Neural progenitor cell (in vitro differentiated cells): Measurements from ENCODE around the gene ABCD4. TPM values are rescaled to one million over a fixed set of nuclear protein-coding genes. Genes with fewer than 3 reads are reported as not detected.

ENCODE experiments used
- DNase-seq: peaks from one replicate; pipeline ENCODE4 v3.0.0-alpha.2; 2016; ENCODE audit warnings: low spot score
- H2AFZ ChIP-seq: fragments of 200-600 bp; sonication (generic); replicated peaks from 2 replicates; pipeline ENCODE4 v1.6.1; 2016; ENCODE audit warnings: antibody characterized with exemption
- H3F3A ChIP-seq: fragments of 200-600 bp; sonication (generic); 2 replicates; pipeline ENCODE4 v1.6.1; 2016; ENCODE audit warnings: antibody characterized with exemption, low read depth
- H3K27ac ChIP-seq: fragments of 200-600 bp; sonication (generic); 2 replicates; pipeline ENCODE4 v1.5.1; 2016; ENCODE audit warnings: mild to moderate bottlenecking
- H3K27me3 ChIP-seq: fragments of 200-600 bp; sonication (generic); 2 replicates; pipeline ENCODE4 v1.6.1; 2016; ENCODE audit warnings: mild to moderate bottlenecking, moderate library complexity
- H3K36me3 ChIP-seq: fragments of 200-600 bp; sonication (generic); 2 replicates; pipeline ENCODE4 v1.5.1; 2016
- H3K4me1 ChIP-seq: fragments of 200-600 bp; sonication (generic); 2 replicates; pipeline ENCODE4 v1.6.1; 2016; ENCODE audit warnings: mixed run types
- H3K4me2 ChIP-seq: fragments of 200-600 bp; sonication (generic); 2 replicates; pipeline ENCODE4 v1.6.1; 2016
- H3K4me3 ChIP-seq: fragments of 200-600 bp; sonication (generic); 2 replicates; pipeline ENCODE4 v1.5.1; 2016
- H3K79me2 ChIP-seq: fragments of 200-600 bp; sonication (generic); 2 replicates; pipeline ENCODE4 v1.6.1; 2016; ENCODE audit warnings: low read depth
- H3K9ac ChIP-seq: fragments of 200-600 bp; sonication (generic); 2 replicates; pipeline ENCODE4 v1.6.1; 2016
- H3K9me3 ChIP-seq: fragments of 200-600 bp; sonication (generic); 2 replicates; pipeline ENCODE4 v1.5.1; 2016; ENCODE audit warnings: low read depth
- H4K20me1 ChIP-seq: fragments of 200-600 bp; sonication (generic); 2 replicates; pipeline ENCODE4 v1.6.1; 2016; ENCODE audit warnings: low read depth
- H3K27ac Mint-ChIP-seq: 3 replicates; pipeline ENCODE4 v1.8.0; 2021; ENCODE audit warnings: mixed read lengths
- H3K27me3 Mint-ChIP-seq: 2 replicates; pipeline ENCODE4 v1.8.0; 2022; ENCODE audit warnings: low read depth, mild to moderate bottlenecking, inconsistent platforms, moderate library complexity, mixed read lengths; ENCODE audit not compliant: insufficient read depth
- H3K36me3 Mint-ChIP-seq: 3 replicates; pipeline ENCODE4 v1.8.0; 2021; ENCODE audit warnings: mixed read lengths
- H3K4me1 Mint-ChIP-seq: 3 replicates; pipeline ENCODE4 v1.8.0; 2021; ENCODE audit warnings: mixed read lengths
- H3K4me3 Mint-ChIP-seq: 3 replicates; pipeline ENCODE4 v1.8.0; 2021; ENCODE audit warnings: mild to moderate bottlenecking, moderate library complexity, mixed read lengths
- H3K9me3 Mint-ChIP-seq: 3 replicates; pipeline ENCODE4 v1.8.0; 2020; ENCODE audit warnings: mixed read lengths
- CTCF ChIP-seq: fragments of 200-600 bp; sonication (generic); IDR thresholded peaks from 2 replicates; pipeline ENCODE4 v1.5.1; 2017; ENCODE audit warnings: antibody characterized with exemption, mild to moderate bottlenecking
- EZH2 ChIP-seq: fragments of 200-600 bp; sonication (generic); IDR thresholded peaks from 2 replicates; pipeline ENCODE4 v1.6.1; 2017; ENCODE audit warnings: antibody characterized with exemption, mild to moderate bottlenecking, moderate library complexity
- EZH2phosphoT487 ChIP-seq: fragments of 200-600 bp; sonication (generic); IDR thresholded peaks from 2 replicates; pipeline ENCODE4 v1.6.1; 2017; ENCODE audit warnings: antibody characterized with exemption
- total RNA-seq: library from RNA; depleted of rRNA; stranded (reverse); fragments of >200 nt; gene quantifications from 2 replicates; pipeline ENCODE4 v1.2.3, GENCODE V29; 2015; ENCODE audit warnings: low replicate concordance

ABCD4 gene
- total RNA-seq, 1 donor from 2014 or later = 66.6 TPM

- DNase-seq = no peak
- Mint-ChIP-seq H3K4me1 (peaks cover 20% of the 10 kb centered on the region), H3K27ac (peak overlapping the region; percentile 90), H3K9me3 (no peaks in the 10 kb centered on the region), H3K36me3 (peaks cover 11% of the 10 kb centered on the region), H3K4me3 (peak overlapping the region; percentile 97), H3K27me3 (peaks cover 2% of the 10 kb centered on the region)
- H3F3A ChIP-seq = peaks cover 17% of the 10 kb centered on the region
- no peaks in the 10 kb centered on the region for H3K27me3 ChIP-seq
- no peaks in the 10 kb centered on the region for H3K36me3 ChIP-seq
- H3K4me3 ChIP-seq = peak overlapping the region; percentile 75
- H3K9ac ChIP-seq = peak overlapping the region; percentile 68
- H3K27ac ChIP-seq = no peak overlapping the region
- peaks cover 59% of the 10 kb centered on the region for H3K79me2 ChIP-seq
- H3K4me1 ChIP-seq = peaks cover 18% of the 10 kb centered on the region
- peak overlapping the region; percentile 85 for H3K4me2 ChIP-seq
- H2AFZ ChIP-seq = no peak overlapping the region
- TF ChIP-seq EZH2phosphoT487 (no peak), EZH2 (no peak), CTCF (no peak)
- no peaks in the 10 kb centered on the region for H3K9me3 ChIP-seq
- H4K20me1 ChIP-seq = peaks cover 47% of the 10 kb centered on the region
Observed at GRCh38 chr14:74301594-74302151, 1.1 kb downstream of the ABCD4 start.

GRCh38 chr14:74299061-74299545 is 3.6 kb downstream of the ABCD4 start:
- Mint-ChIP-seq H3K27ac (peak overlapping the region; percentile 28), H3K4me1 (peaks cover 21% of the 10 kb centered on the region), H3K4me3 (peak overlapping the region; percentile 52), H3K36me3 (peaks cover 18% of the 10 kb centered on the region), H3K9me3 (no peaks in the 10 kb centered on the region), H3K27me3 (peaks cover 2% of the 10 kb centered on the region)
- peaks cover 26% of the 10 kb centered on the region for H3F3A ChIP-seq
- peak overlapping the region; percentile 7 for H3K27ac ChIP-seq
- H3K4me2 ChIP-seq = no peak overlapping the region
- H3K9me3 ChIP-seq = no peaks in the 10 kb centered on the region
- no peak overlapping the region for H2AFZ ChIP-seq
- DNase-seq = no peak
- H3K79me2 ChIP-seq = peaks cover 64% of the 10 kb centered on the region
- H3K36me3 ChIP-seq = no peaks in the 10 kb centered on the region
- no peak overlapping the region for H3K4me3 ChIP-seq
- no peaks in the 10 kb centered on the region for H3K27me3 ChIP-seq
- TF ChIP-seq CTCF = no peak
- TF ChIP-seq EZH2 = no peak
- no peak for TF ChIP-seq EZH2phosphoT487
- peaks cover 72% of the 10 kb centered on the region for H4K20me1 ChIP-seq
- no peak overlapping the region for H3K9ac ChIP-seq
- peaks cover 18% of the 10 kb centered on the region for H3K4me1 ChIP-seq

GRCh38 chr14:74297986-74298385 is 4.7 kb downstream of the ABCD4 start:
- H3K27ac ChIP-seq = no peak overlapping the region
- no peak overlapping the region for H3K4me3 ChIP-seq
- H3K27me3 Mint-ChIP-seq = peaks cover 2% of the 10 kb centered on the region
- H3K9me3 Mint-ChIP-seq = no peaks in the 10 kb centered on the region
- H2AFZ ChIP-seq = no peak overlapping the region
- TF ChIP-seq CTCF (no peak), EZH2phosphoT487 (no peak), EZH2 (no peak)
- H4K20me1 ChIP-seq = peaks cover 83% of the 10 kb centered on the region
- H3K4me1 Mint-ChIP-seq = peaks cover 21% of the 10 kb centered on the region
- no peak overlapping the region for H3K27ac Mint-ChIP-seq
- H3K36me3 Mint-ChIP-seq = peaks cover 18% of the 10 kb centered on the region
- peaks cover 18% of the 10 kb centered on the region for H3K4me1 ChIP-seq
- no peaks in the 10 kb centered on the region for H3K36me3 ChIP-seq
- no peaks in the 10 kb centered on the region for H3K27me3 ChIP-seq
- H3K4me2 ChIP-seq = no peak overlapping the region
- no peak overlapping the region for H3K9ac ChIP-seq
- peaks cover 75% of the 10 kb centered on the region for H3K79me2 ChIP-seq
- H3K4me3 Mint-ChIP-seq = no peak overlapping the region
- DNase-seq = no peak
- H3F3A ChIP-seq = peaks cover 21% of the 10 kb centered on the region
- H3K9me3 ChIP-seq = no peaks in the 10 kb centered on the region
